GM21526 (cell line): Measurements from ENCODE around the gene ZNF324B.
"Not testable (repeated sequence)": the region's sequence is repeated elsewhere in the genome, so short reads cannot be mapped to it uniquely, and the experiment has no call there.

ENCODE experiments used
- ATAC-seq: cut with Tn5 transposase; IDR thresholded peaks from one replicate; pipeline ENCODE4 v1.9.1; 2021; ENCODE audit warnings: moderate library complexity; ENCODE audit not compliant: unreplicated experiment, low FRiP score

Gene ZNF324B

DNA sequence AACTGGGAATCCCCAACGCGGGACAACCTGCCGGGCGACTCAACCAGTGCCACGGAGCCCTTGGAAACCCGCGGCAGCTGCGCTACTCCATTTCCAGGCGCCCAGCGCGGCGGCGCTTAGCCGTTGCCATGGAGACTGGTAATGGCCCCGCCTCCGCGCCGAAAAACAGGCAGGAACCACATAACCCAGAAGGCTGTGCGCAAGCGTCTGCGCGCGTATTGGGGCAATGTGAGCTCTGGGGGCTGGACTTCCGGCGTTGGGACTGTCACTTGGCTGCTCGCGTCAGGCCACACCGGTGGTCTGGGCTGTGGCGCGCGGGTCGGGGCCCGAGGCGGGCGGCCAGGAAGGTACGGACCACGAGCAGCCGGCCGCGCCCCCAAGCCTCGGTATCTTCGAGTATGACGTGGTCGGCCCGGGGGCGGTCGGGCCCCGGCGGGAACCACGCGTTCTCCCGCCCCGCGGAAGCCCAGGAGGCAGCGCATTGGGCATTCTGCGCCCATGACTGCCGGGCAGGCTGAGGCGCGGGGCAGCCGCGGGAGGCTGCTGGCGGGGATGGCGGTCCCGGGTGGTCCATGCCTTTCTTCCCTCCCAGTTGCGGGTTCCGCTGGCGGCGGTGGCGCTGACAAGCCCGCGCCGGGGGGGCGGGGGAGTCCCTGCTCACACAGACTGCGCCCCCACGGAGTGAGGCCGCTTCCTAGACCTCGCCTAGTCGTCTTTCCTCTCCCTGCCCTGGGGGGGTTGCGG lies at the start of gene ZNF324B:
ZNF324B (plus strand) TSS at position 265 of the 744 bp plus-strand sequence. CDS start 2,080 bp downstream, outside the sequence.
- ATAC-seq, result peak; percentile 90

DNA sequence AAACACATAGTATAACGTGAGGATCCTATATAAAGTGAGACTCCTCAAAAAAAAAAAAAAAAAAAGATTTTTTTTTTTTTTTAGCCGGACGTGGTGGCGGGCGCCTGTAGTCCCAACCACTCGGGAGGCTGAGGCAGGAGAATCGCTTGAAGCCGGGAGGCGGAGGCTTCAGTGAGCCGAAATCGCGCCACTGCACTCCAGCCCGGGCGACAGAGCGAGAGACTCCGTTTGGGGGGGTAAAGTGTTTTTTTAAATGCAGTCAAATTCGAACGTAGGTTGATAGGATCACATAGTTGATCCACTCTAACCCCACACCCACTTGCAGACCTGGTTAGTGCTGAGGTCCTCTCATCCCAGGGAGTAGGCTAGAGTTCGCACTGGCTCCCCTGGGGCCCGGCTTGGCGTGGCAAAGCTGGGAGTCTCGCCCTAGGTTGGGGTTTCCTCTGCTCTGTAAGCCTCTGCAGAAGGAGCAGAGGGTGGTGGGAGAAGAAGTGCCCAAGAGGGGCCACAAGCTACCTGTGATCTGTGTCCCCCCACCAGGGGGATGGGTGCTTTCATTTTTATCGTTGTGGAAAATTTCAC lies 49.5 kb upstream of the ZNF324B start:
- no peak for ATAC-seq

DNA sequence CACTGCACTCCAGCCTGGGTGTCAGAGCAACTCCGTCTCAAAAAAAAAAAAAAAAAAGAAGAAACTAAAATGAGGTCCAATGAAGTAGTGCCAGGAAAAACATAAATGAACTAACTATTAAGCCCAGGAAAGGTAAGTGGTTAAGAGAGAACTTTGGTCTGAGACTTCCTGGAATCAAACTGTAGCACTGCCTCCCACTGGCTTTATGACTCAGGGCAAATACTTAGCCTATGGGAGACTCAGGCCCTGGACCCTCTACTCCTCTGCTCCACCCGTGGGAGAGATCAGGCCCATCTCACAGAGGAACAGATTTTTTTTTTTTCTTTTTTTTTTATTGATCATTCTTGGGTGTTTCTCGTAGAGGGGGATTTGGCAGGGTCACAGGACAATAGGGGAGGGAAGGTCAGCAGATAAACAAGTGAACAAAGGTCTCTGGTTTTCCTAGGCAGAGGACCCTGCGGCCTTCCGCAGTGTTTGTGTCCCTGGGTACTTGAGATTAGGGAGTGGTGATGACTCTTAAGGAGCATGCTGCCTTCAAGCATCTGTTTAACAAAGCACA lies 47.4 kb upstream of the ZNF324B start:
- ATAC-seq, result not testable (repeated sequence)

DNA sequence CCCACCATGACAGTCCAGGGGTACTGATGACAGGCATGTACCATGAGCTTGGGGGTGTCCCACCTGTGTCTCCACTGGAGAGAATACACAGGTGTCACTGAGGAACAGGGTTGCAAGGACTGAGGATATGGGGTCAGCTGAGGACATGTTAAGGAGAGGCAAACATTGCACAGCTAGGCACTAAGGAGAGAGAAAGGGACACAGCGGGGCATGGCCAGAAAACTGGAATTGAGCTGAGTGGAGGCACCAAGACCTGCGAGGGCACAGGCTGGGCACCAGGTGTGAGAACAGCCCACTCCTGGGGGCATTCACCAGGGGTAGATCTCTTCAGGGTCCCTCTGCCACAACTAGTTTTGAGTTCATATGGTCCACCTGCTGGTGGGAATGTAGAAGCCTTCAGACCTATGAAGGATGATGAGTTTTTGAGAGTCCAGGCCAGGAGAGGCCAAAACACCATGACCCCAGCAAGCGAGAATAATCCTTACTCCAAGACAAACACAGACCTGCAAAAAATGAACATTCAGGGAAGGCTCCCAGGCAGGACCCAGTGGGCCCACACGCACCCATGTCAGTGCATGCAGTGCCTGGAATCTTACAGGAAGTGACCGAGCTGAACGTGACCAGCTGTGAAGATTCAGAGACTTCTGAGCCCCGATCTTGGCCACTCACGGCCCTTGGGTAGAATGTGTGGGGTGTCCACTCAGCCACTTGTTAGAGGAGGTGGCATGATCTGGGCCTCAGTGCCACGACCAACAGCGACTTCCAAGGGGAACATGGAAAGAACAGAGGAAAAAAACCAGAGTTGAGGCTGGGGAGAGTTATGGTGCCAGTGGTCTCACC lies 44.4 kb upstream of the ZNF324B start:
- no peak for ATAC-seq

DNA sequence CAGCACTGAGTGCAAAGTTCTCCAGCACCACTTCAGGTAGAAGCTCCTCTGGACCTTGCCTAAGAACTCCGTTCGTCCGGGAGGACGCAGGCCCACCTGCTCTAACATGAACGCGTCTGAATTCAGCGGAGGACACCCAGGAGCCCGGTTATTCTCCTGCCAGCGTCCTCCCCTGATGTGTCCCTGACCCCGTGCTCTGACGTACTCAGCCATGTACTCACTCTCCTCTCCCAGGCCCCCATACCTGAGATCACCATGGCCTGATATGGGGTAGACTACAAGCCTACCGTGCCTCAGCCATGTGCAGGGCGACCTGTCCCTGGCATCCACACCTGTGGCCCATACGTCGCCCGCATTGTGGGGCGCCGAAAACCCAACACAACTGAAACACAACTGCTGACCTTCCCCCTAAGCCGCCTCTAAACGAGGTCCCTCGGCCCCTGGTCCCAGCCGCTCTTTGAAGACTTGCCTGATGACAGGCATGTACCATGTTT lies 43.7 kb upstream of the ZNF324B start:
- ATAC-seq, result no peak

DNA sequence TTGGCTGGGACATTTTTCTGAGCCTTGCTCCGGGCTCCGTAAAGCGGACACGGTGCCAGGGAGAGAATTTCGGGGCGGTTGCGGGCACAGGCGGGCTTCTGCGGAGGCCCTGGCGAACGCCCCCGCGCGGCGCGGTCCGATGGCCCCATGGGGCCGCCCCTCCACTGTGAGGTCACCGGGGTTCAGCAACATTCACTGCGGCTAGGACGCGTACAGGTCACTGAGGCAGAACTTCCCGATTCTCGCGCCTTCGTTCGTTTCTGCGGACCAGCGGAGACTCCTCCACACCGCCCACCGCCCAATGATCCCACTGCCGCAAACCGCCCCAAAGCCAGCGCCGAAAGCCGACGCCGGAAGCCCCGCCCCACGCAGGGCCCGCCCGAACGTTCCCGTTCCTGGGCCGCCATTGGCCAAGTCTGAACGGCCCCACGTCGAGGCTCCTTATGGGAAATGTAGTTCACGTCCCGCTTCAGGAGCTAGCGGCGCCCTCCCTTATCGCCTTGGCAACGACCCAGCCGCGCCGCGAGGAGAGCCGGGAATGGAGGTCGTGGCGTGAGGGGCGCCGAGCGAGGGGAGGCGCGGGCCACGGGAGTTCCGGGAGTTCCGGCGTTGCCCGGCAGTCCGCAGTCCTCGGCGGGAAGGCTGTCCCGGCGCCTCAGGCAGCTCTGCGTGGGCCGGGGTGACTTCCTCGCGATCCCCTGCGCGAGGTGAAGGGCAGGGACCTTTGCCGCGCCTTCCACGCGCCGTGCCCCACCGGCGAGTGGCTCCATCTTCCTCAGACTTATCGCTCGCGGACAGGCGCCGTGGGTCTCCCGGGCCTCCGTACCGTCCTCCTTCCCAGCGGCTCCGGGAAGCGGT lies 43.0 kb upstream of the ZNF324B start, which contains the start of gene ZNF584:
ZNF584 (plus strand) TSS at position 498 of the 858 bp plus-strand sequence. CDS start 499 bp downstream, outside the sequence.
- ATAC-seq, result peak; percentile 91

DNA sequence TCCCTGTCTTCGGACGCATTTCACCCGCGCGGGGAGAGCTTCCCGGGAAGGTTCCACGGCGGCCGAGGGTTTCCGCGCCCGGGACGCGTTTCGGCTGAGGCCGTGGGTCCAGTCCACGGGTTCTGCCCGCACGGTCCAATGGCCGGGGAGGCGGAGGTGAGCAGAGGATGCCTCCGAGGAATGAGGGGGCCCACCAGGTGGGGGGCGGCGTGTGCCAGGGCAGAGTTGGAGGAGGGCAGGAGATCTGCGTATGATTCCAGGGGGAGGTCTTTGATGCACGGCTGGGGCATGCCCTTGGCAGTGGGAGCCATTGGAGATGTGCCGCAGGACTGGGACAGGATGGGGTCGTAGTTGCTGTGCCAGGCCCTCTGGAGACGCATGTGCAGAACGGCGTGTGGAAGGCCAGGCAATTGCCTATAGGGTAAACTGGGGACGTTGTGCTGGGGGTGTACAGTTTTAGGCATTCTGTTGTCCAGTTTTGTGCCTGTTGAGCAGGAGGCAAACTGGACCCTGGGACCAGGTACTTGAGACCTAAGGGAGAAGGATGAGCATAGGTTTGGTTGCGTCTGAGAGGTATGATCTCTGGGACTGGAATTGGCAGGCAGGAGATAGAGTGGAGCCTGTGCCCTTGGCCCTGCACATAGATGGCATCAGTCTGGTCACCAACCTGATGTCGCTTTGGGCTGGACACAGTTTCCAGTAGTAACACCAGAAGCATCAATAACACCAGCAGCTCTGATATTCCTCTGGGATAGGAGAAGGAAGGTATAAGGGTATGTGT lies 42.2 kb upstream of the ZNF324B start:
- peak; percentile 23 for ATAC-seq

DNA sequence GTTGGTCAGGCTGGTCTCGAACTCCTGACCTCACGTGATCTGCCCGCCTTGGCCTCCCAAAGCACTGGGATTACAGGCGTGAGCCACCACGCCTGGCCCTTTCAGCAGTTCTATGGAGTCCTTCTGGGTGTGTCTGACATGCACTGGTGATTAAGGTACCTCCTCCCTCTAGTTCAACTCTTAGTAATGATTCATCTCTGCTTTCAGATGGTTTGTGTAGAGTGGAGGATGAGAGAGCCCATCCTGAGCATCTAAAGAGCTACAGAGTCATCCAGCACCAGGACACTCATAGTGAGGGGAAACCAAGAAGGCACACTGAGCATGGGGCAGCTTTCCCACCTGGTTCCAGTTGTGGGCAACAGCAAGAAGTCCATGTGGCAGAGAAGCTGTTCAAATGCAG lies 34.8 kb upstream of the ZNF324B start:
- no peak for ATAC-seq

DNA sequence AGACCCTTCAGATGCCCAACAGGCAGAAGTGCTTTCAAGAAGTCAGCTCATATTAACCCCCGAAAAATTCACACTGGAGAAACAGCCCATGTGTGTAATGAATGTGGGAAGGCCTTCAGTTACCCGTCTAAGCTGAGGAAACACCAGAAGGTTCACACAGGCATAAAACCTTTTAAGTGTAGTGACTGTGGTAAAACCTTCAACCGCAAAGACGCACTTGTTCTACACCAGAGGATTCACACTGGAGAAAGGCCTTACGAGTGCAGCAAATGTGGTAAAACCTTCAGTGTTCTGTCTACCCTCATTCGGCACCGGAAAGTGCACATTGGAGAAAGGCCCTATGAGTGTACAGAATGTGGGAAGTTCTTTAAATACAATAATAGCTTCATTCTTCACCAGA lies 34.4 kb upstream of the ZNF324B start:
- ATAC-seq, result no peak

DNA sequence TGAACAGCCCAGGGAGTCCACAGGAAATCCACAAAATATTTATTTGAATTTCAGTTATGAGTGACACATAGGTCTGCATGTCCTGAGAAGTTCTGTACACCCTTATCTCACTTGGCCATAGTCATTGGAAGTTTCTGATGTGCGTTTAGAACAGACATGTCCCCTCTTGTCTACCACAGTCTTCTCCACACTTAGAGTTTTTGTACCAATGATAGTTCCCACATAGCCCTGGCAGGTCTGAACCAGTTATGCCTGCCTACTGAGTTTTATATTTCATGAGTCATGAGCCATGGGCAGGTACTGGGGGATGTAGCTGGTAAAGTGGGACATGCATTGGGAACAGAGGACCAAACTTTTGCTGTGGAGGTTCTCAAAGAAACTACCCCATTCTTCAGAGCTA lies 22.8 kb upstream of the ZNF324B start:
- ATAC-seq, result no peak

DNA sequence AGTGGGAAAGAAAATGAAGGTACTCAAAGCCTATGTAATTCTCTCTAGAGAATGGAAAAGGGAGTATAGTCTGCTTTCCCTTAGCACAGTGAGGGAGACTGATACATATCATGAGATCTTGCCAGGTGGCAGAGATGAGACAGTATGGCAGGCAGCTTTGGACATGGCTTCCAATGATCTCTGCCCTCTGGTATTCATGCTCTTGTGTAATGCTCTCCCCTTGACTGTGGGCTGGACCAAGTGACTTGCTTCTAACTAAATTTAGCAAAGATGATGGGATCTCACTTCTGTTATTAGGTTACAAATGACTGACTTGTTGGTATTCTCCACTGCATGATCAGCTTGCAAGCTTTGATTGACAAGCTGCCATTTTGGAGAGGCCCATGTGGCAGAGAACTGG lies 21.7 kb upstream of the ZNF324B start:
- ATAC-seq, result no peak

DNA sequence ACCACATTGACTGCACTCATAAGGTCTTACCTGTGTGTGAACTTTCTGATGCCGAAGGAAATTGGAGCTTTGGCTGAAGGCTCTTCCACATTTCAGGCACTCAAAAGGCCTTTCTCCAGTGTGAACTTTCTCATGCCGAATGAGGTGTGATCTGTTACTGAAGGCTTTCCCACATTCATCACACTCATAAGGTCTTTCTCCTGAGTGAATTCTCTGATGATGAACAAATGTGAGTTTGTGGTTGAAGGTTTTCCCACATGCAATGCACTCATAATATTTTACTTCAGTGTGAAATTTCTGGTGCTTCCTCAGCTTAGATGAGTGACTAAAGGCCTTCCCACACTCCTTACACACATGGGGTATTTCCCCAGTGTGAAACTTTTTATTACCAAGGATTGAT lies 17.2 kb upstream of the ZNF324B start:
- ATAC-seq, result no peak

DNA sequence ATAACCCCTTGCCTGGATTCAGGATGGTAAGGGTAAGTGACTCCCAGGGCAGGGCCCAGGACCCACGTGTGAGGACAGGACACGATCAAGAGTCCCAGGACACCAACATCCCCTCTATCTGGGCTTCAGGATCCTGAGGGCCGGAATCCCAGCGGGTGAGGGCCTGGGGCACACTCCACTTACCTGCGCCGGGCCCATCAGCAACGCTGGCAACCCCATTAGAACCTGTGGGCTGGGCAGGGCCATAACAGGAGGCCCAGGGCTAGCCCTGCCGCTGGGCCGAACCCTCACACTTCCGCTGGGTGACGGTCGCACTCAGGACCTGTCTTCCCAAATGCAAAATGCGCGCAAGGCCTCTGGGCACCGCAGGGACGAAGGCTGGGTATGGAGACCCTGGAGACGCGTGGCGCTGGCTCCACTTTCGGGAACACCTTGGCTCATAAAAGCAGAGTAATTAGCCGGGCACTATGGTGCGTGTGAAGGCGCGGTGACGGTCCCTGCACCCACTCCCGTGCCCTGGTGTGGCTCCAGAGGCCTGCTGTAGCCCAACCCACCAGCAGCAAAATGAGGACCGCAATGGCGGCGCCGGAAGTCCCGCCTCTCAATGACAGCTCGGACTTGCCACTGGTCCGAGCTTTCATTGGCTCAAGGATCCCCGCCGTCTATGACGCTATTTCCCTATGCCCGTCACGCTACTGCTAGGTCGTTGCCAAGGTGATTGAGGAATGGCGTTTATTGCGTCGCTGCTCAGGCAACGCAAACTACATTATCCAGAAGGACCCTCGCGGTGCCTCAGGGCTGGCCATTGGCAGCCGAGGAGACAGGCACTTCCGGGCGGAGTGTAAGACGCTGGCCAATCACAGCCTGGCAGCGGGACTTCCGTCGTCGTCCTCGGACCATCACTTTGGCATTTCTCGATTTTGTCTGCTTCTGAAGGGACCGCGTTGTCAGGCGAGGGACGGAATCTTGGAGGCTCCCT lies 11.6 kb upstream of the ZNF324B start, which contains the start of gene ZNF132:
ZNF132 (minus strand) TSS at position 578 of the 979 bp plus-strand sequence; CDS start at position 246, 332 bp downstream.
- ATAC-seq, result peak; percentile 85

DNA sequence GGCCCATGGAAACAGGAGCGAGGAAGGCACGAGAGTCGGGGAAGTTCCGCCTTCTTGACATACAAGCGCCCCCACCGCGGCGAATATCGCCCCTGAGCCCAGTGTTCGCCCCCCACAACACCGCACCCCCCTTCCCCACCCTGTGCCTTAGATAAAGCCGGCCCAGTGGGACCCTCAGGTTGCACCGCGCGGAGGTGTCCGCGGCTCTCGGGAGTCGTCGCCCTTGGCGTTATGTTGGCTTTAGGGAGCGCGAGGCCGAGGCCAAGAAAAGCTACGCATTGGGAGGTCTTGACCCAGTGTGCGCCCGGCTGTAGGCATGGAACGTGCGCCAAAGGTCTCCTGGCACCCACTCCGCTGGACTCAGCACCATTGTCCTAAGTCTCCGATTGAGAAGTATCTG lies 10.9 kb upstream of the ZNF324B start:
- no peak for ATAC-seq

DNA sequence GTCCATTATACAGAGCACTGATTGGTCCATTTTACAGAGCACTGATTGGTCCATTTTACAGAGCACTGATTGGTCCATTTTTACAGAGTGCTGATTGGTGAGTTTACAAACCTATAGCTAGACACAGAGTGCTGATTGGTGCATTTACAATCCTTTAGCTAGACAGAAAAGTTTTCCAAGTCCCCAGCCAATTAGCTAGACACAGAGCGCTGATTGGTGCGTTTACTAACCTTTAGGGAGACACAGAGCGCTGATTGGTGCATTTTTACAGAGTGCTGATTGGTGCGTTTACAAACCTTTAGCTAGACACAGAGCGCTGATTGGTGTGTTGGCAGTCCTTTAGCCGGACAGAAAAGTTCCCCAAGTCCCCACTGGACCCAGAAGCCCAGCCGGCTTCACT lies 8.4 kb upstream of the ZNF324B start:
- ATAC-seq, result not testable (repeated sequence)

DNA sequence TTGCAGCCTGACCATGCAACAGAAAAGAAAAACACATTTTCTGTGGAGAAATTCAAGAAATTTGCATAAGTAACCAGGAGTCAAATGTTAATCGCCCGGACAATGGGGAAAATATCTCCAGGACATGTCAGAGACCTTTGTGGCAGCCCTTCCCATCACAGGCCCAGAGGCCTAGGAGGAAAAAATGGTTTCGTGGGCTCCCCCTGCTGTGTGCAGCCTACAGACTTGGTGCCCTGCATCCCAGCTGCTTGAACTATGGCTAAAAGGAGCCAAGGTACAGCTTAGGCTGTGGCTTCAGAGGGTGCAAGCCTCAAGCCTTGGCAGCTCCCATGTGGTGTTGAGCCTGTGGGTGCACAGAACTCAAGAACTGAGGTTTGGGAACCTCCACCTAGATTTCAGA lies 2.6 kb upstream of the ZNF324B start:
- not testable (repeated sequence) for ATAC-seq

DNA sequence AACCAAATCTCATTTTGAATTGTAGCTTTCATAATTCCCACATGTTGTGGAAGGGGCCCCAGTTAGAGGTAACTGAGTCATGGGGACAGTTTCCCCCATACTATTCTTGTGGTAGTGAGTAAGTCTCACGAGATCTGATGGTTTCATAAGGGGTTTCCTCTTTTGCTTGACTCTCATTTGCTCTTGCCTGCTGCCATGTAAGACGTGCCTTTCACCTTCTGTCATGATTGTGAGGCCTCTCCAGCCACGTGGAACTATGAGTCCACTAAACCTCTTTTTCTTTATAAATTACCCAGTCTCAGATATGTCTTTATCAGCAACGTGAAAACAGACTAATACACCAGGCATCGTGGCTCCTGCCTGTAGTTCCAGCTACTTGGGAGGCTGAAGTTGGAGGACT lies 1.4 kb upstream of the ZNF324B start:
- ATAC-seq, result not testable (repeated sequence)

DNA sequence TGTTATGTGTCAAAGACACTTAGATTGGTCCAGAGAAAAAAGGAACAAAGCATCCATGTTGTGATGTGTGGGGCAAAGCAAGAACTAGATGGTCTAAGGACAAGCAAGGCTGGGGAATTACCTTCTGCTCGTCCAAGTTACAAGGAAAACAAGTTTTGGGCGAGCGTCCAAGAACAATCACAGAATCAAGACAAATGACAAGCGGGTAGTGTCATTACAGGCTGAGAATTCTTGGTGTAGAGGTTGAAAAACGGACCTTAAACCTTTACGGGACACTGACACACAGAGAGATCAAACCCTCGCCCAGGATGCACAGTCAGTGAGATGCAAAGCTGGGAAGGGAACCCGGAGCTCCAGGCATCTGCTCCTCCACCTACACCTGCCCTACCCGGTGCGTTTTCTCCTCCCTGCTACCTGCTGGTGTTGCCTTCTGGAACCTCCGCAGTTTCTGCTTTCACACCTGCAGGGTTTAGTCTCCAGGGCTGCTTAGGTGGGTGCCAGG lies 515 bp upstream of the ZNF324B start:
- peak; percentile 3 for ATAC-seq
